Subcutaneous adipose tissue (tissue), 4 donors: ENCODE results near the gene CWC27. TPM values are rescaled to one million over a fixed set of nuclear protein-coding genes. Genes with fewer than 3 reads are reported as not detected.

Source experiments
- total RNA-seq, 4 donors: library from RNA; depleted of rRNA; stranded (reverse); fragments of >200 nt; gene quantifications; one replicate each; pipeline ENCODE4 v1.1.0, GENCODE V29; 2016
- TF ChIP-seq, protein P1 (sequence below): fragments of 450-650 bp; IDR thresholded peaks from one replicate; pipeline ENCODE4 v1.5.1; 2016; ENCODE audit warnings: low read depth, mild to moderate bottlenecking, control low read depth, antibody characterized with exemption, moderate library complexity

The CWC27 gene, protein sequence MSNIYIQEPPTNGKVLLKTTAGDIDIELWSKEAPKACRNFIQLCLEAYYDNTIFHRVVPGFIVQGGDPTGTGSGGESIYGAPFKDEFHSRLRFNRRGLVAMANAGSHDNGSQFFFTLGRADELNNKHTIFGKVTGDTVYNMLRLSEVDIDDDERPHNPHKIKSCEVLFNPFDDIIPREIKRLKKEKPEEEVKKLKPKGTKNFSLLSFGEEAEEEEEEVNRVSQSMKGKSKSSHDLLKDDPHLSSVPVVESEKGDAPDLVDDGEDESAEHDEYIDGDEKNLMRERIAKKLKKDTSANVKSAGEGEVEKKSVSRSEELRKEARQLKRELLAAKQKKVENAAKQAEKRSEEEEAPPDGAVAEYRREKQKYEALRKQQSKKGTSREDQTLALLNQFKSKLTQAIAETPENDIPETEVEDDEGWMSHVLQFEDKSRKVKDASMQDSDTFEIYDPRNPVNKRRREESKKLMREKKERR
- 10 to 100 TPM in 3 of 4 donors, 1 to 10 TPM in 1; 9.0 to 17.8 (median 15.2) TPM for total RNA-seq

DNA sequence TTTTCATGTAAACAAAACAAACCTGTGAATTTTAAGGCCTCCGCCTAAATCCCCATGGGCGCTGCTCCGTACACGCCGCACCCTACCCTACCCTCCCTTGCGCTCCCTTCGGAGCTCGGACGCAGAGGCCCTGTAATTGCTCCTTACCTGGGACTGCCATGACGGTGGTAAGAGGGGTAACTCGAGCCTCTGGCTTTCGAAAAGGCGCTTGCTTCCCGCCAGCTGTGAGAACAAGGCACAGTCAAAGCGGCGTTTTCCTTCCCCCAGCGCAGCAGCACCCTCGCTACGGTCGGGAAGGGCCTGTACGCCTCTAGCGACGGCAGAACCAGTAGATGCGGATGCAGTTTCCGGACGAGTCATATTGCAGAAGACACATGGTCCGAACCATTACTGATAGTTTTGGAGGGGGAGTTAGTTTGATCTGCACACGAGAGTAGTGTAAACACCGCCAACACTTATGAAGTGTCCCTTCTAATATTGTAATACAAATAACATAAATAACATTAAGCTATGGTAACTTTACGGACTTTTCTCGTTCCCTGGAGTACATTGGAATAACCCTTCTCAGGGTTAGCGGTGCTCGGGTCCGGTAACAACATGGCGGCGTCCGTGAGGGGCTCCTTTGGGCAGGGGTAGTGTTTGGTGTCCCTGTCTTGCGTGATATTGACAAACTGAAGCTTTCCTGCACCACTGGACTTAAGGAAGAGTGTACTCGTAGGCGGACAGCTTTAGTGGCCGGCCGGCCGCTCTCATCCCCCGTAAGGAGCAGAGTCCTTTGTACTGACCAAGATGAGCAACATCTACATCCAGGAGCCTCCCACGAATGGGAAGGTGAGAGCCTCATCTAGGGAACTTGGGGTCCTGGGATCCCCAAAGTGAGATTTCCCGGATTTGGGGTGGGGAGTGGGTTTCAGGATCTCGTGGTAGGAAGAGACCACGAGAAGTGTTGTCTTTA lies at the start of gene CWC27, which contains the start of gene SREK1IP1:
CWC27 (plus strand) TSS at position 573 of the 955 bp plus-strand sequence; CDS start at position 790, 217 bp downstream.
SREK1IP1 (minus strand) TSS at position 334 of the 955 bp plus-strand sequence; CDS start at position 160, 174 bp downstream.
- TF ChIP-seq, protein P1, sequence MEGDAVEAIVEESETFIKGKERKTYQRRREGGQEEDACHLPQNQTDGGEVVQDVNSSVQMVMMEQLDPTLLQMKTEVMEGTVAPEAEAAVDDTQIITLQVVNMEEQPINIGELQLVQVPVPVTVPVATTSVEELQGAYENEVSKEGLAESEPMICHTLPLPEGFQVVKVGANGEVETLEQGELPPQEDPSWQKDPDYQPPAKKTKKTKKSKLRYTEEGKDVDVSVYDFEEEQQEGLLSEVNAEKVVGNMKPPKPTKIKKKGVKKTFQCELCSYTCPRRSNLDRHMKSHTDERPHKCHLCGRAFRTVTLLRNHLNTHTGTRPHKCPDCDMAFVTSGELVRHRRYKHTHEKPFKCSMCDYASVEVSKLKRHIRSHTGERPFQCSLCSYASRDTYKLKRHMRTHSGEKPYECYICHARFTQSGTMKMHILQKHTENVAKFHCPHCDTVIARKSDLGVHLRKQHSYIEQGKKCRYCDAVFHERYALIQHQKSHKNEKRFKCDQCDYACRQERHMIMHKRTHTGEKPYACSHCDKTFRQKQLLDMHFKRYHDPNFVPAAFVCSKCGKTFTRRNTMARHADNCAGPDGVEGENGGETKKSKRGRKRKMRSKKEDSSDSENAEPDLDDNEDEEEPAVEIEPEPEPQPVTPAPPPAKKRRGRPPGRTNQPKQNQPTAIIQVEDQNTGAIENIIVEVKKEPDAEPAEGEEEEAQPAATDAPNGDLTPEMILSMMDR, result no peak

DNA sequence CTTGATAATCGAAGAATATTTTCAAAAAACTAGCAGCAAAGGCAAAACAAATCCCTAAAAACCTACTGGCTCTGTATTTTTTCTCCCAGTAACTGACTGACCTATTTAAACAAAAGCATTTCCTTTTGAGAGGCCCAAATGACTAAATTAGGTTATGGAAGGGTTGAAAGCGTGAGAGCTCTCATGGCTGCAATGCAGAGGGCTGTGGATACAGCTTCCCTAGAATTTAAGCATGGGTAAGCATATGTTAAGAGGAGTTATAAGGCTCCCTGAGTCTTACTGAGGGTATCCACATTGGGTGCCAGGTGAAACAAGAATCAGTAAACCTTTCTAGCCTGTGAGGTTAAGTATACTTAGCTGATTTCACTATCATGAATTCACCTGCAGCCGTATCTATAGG lies 46.1 kb upstream of the CWC27 start:
- TF ChIP-seq, protein P1, result no peak

DNA sequence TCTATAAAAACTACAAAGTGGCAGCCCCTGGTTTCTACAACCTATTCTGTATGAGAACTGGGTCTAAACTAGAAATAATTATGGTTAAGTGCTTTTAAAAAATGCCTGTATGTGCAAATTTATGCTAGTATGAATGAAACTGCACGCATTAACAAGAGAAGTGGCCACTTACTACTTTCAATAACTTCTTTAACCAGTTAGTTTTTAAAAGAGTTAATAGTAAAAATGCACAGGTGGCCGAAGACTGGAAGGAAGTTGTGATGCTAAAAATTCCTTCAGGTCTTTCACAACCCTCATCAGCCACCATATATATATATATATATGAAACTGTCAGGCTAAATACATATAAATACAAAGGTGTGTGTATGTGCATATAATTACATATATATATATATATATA lies 41.6 kb upstream of the CWC27 start:
- TF ChIP-seq, protein P1, result no peak

DNA sequence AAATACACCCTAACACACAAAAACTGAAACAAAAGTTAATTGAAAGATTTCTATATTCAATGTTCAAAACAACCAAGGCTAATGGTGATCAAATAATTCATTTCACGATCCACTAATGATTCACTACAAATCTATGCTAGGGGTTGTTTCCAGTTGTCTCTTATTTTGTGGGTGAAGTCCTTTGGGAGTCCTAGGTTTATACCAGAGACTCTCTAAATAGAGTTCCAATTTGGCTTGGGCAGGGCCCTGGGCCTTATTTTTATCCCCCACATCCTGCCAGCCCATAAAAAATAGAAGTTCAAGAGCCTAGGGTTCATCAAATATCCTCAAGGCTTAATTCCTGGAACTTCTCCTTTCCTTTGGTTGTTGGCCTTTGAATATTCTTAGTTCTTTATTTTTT lies 26.3 kb upstream of the CWC27 start:
- TF ChIP-seq, protein P1, result no peak

DNA sequence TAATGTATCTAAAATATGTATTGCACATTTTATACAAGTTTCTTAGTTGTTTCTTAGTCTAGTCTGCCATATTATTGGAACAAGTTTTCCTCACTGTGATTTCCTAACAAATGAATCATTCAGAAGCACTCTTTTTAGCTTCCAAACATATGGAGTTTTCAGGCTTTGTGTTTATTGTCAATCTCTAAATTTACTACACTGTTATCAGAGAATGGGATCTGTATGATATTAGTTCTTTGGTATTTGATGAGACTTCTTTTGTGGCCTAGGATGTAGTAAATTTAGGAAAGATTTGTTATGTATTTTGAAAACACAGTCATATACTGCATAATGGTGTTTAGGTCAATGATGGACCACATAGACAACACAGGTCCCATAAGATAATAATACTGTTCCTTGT lies 25.9 kb upstream of the CWC27 start:
- TF ChIP-seq, protein P1, result no peak

DNA sequence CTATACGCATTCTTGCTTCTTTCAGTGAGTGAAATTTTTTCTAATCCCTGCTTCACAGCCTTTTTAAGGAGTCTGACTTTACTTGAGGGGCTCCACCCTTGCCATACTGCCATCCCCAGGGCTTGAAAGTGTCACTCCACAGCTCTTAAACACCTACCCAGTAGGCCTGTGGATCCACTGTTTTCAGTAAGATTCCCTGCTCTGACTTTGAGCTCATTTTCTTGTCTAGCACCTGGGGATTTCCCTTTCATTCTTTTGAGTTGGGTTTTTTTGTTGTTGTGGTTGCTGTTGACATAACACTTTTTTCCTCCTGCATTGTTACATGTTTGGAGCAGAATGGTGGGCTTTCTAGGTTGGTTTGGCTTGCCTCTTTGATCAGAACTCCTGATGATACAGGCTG lies 23.8 kb upstream of the CWC27 start:
- TF ChIP-seq, protein P1, result no peak
